Peyer's patch (tissue), 4 donors: ENCODE measurements around the gene GMPR2.

Experiments
- CTCF ChIP-seq, 6 experiments: fragments of 450-650 bp in 4 of 6; fragments of 200-600 bp in 2 of 6; sonication (generic) in 1 of 6; IDR thresholded peaks; one replicate each; pipeline ENCODE4 v1.5.1; 2017 to 2019; ENCODE audit warnings: antibody characterized with exemption in 6 of 6, mild to moderate bottlenecking in 3 of 6, moderate library complexity in 1 of 6
- POLR2A ChIP-seq, 2 donors: fragments of 450-650 bp; IDR thresholded peaks; one replicate each; pipeline ENCODE4 v1.5.1; 2017; ENCODE audit warnings: antibody characterized with exemption in 2 of 2, mild to moderate bottlenecking in 2 of 2, moderate library complexity in 2 of 2

- TF ChIP-seq POLR2A (IDR thresholded peaks at IDR 0.05) = no peak
- no peak for TF ChIP-seq CTCF (IDR thresholded peaks at IDR 0.05)
Observed at GRCh38 chr14:24261256-24261968, 28.7 kb downstream of the GMPR2 start.
